HG03097 (cell line): Measurements from ENCODE around the gene AUTS2.

Experiments
- ATAC-seq: cut with Tn5 transposase; IDR thresholded peaks from one replicate; pipeline ENCODE4 v1.9.1; 2021; ENCODE audit not compliant: unreplicated experiment, low FRiP score

Gene AUTS2

DNA sequence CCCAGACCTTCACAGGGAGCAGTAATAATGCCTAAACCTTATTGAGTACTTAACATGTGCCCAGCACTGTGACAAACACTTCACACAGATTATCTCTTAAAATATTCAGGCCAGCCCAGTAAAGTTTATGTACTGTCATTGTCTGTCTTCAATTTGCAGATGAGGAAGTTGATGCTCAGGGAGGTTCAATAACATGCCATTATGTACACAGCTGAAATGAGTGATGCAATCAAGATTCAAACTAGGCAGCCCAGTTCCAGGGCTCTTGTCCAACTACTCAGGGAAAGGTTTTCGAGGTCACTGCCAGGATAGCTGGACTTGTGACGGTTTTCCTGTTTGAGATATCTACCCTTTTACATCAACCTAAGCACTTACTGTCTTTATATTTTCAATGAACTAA is 56.1 kb downstream of the AUTS2 start:
- no peak for ATAC-seq

- ATAC-seq, result no peak
Observed at GRCh38 chr7:69654849-69655707, 56.8 kb downstream of the AUTS2 start.

DNA sequence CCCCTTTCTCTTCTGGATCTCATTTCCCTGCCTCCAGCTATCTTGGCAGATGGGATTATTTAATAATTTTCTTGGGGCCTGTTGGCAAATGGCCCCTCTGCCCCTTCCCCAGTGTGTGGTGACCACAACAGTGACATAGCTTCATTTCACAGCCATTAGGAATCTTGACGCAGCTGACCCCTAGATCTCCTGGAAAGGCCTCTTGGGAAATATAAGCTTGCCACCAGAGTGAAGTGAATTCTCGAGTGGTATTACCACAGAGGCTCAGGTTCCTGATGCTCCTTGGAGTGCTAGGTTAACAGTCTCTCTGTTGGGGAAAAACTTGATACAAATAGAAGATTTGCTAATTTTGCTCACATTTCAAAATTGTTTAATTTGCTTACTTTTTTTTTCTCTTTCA is 57.8 kb downstream of the AUTS2 start:
- ATAC-seq, result no peak

DNA sequence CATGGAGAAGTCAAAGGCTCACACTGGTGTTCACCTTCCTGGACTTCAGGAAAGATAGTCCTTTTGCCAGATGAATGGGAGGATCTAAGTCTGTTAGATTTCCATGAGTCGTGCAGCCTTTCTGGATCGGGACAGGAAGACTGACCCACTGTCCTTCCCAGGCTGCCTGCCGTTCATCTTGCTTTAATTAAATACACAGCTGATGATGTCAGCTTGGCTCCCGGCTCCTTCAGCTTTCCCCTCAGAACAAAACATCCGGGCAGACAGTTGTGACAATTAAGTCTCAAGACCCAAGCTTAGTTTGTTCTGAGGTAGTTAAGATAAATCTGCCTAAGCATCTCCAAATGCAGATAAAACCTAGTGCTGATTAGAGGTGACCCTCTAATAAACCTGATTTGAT is 58.6 kb downstream of the AUTS2 start:
- no peak for ATAC-seq

GRCh38 chr7:69657331-69657730 is 59.1 kb downstream of the AUTS2 start:
- ATAC-seq, result no peak

GRCh38 chr7:69657985-69658384 is 59.7 kb downstream of the AUTS2 start:
- no peak for ATAC-seq

- no peak for ATAC-seq
Observed at GRCh38 chr7:69659983-69660382, 61.7 kb downstream of the AUTS2 start.

DNA sequence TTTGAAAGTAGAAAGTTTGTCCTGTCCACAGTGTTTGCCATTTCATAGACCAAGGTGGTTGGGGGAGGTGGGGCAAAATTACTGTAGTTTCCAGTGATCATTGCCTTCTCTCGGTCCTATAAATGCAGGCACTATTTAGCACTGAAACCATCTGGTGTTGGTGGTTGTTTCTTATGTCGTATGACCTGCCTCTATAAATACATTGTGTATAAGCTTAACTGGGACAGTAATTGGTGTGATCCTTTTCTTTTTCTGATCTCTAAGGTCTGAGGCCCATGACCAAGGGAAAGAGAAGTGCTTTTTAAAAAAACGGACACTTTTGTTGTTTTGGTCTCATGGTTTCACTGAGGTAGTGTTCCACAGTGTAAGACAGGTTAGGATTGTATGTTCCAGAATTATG is 63.1 kb downstream of the AUTS2 start:
- ATAC-seq, result no peak

DNA sequence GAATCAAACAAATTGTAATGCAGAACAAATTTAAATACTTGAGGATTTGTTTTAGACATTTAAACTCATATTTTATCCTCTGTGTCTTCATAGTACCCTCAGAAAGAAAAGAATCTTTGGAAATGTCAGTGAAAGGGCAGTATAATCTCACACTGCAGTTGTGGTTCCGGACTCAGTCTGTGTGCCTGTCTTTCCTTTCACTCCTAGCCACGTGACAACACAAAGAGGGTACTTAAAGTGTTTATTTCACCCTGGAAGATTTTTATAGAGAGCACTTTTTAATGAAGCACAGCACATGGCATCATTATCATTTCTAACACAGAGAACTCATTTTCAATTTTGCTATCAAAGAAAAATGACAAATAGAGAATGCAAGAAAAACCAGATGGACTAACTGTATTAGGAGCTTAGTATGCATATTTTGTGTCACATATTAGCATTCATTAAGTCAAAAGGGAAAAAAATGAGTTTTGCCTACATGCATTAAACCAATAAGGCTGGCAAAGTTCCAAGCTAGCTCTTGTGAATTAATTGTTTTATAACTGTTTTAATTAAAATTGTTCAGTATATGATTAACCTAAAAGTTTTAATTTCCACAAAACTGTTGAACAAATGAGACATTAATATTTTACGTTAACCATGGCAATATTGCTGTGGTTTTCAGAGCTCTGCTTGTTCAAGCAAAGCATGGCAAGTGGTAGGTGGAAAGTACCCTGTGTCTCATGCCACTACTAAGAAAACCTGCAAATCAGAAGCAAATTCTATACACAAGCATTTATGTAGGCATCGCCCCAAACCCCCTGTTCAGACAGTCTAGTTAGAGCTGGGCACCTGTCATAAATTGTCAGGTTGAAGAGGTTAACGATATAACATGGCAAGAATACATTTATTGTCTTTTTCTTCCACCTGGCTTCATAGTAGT is 65.9 kb downstream of the AUTS2 start:
- ATAC-seq, result peak; percentile 65

DNA sequence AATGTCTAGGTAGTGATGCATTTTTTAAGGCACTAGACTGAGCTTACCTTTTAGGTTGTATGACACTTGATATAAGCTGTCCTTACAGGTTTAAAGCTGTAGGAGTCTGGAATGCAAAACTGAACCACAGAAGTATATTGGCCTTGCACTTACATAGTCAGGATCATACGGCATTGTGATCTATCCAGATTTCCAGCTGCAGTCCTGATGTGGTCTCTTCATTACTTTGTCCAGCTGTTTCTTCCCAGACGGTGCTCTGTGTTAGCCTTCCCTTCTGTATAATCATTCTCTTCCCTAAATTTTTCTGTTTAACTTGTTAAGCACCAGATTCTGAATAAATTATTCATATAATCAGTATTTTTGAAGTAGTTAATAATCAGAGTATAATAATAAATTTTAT is 67.1 kb downstream of the AUTS2 start:
- no peak for ATAC-seq

- ATAC-seq, result no peak
Observed at GRCh38 chr7:69668339-69668870, 70.1 kb downstream of the AUTS2 start.

- ATAC-seq, result no peak
Observed at GRCh38 chr7:69670701-69671100, 72.4 kb downstream of the AUTS2 start.

DNA sequence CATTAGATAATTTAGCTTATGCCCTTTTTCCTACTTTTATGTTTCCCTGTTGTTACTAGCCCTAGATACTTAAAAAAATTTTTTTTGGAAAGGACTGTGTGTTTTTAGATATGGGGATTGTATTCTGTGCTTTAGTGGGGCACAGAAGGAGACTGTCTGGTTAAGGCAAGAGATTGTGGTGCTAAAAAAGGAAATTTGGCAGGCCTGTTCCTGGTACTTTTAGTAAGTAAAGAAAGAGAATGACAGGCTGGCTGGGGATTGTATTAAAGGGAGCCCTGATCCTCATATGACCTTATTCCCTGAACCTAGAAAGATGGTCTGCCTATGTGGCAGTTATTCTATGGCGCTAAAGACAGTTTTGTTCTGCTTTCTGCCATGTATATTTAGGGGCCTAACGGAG is 74.8 kb downstream of the AUTS2 start:
- no peak for ATAC-seq

DNA sequence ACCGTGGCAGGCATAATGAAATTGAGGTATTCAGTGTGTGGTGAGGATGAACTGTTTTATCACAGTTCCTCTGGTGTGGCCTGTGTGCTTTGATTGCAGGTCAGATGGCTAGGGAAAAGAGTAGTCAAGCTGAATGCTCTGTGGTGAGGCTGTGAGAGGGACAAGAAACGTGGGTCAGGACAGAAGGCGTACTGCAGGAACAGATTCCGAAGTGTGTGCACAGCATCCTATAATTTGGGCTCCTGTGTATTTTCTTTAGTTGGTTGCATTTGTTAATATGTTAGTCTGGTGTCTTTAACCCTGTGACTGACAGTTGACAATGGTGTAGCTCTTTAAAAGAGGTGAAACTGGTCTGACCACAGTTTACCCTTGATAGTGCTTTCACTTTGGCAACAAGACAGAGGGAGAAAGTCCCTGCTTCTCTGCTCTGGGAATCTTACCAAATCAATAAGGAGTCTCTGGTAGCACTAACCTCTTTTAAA is 76.5 kb downstream of the AUTS2 start:
- peak; percentile 82 for ATAC-seq

GRCh38 chr7:69676247-69676646 is 78.0 kb downstream of the AUTS2 start:
- no peak for ATAC-seq

GRCh38 chr7:69677054-69677852 is 79.0 kb downstream of the AUTS2 start:
- no peak for ATAC-seq

- ATAC-seq, result no peak
Observed at GRCh38 chr7:69677881-69678493, 79.7 kb downstream of the AUTS2 start.

DNA sequence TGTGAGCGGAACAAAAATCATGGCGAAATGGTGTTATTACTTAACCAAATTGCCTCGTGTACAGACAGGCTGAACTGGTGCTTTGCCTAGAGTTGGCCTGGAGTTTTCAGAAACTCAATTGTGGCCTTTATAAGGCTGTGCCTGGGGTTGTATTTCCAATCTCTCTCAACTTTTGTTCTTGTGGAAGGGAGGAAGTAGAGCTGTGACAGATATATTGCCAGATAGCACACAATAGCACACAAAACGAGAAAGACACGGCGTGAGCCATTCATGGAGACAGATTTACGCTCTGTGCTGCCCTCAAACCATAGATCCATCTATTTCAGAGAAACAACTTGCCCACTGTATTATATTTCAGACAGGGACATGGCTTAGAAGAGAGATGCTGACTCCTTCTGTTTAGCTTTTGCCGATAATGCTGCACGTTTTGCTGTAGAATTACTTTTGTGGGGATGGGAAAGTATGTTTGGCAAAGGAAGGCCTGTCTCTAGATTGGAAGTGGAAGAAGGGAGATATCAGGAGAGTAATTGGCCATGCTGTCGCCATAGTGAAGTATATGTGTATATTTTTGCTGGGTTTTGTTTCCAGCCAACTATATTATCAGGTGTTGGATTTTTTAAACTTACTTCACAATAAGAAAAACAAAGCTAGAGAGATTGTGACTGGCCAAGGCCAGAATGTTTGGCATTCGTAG is 80.4 kb downstream of the AUTS2 start:
- ATAC-seq, result no peak

GRCh38 chr7:69681181-69681580 is 82.9 kb downstream of the AUTS2 start:
- ATAC-seq, result no peak
